Large intestine (tissue), 3 donors: Measurements from ENCODE around the gene MRPS7. TPM values are rescaled to one million over a fixed set of nuclear protein-coding genes. Genes with fewer than 3 reads are reported as not detected.
"Not testable (repeated sequence)": the region's sequence is repeated elsewhere in the genome, so short reads cannot be mapped to it uniquely, and the experiment has no call there.

Experiments
- DNase-seq, 2 donors: peaks; one replicate each; pipeline versions ENCODE4 v3.0.0 to v3.0.0-alpha.2; 2013
- H3K27ac ChIP-seq: one replicate; pipeline ENCODE4 v1.5.1; 2013; ENCODE audit warnings: low read length
- H3K27me3 ChIP-seq: 2 replicates; pipeline ENCODE4 v1.6.1; 2013; ENCODE audit warnings: low read length; ENCODE audit not compliant: control insufficient read depth, insufficient read depth
- H3K36me3 ChIP-seq: 2 replicates; pipeline ENCODE4 v1.6.1; 2013; ENCODE audit warnings: low read length; ENCODE audit not compliant: control insufficient read depth, insufficient read depth
- H3K4me1 ChIP-seq: one replicate; pipeline ENCODE4 v1.6.1; 2013; ENCODE audit warnings: low read length; ENCODE audit not compliant: control insufficient read depth, insufficient read depth
- H3K4me3 ChIP-seq: one replicate; pipeline ENCODE4 v1.5.1; 2013; ENCODE audit warnings: low read length
- H3K9me3 ChIP-seq: one replicate; pipeline ENCODE4 v1.6.1; 2013; ENCODE audit warnings: mild to moderate bottlenecking, low read depth, low read length, moderate library complexity; ENCODE audit not compliant: control insufficient read depth
- WGBS: methylation state at CpG from one replicate; pipeline ENCODE4 v1.1.5; 2013; ENCODE audit warnings: low lambda C conversion rate; ENCODE audit not compliant: insufficient coverage; 5-methylcytosine and 5-hydroxymethylcytosine counted together
- polyA plus RNA-seq: library from polyadenylated mRNA; unstranded; fragments of 120-200 nt; gene quantifications from one replicate; pipeline ENCODE4 v1.2.1, GENCODE V29; 2013

MRPS7 gene
- polyA plus RNA-seq, 1 donor, result 59.3 TPM

DNA sequence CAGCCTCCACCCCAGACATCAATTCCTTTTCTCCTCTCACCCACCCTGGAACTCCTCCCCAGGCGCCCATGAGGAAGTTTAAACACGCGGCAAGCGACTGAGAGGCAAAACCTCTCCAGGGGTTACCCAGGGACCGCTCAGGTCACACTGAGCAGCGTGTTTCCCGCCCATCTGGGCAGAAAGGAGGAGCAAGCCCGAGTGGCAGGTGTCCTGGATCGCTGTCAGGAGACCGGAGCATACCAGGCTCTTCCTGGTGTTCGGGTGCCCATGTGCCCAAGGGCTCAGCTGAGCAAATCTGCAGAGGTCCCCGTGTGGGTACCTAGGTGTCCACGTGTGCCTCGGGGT, 27.1 kb downstream of the MRPS7 start:
- H3K27me3 ChIP-seq, result no peaks in the 10 kb centered on the region
- no CpG with 5 or more reads among the region's 14 CpGs for WGBS
- DNase-seq, result no peak
- peaks cover 8% of the 10 kb centered on the region for H3K4me1 ChIP-seq
- no peaks in the 10 kb centered on the region for H3K9me3 ChIP-seq
- peak overlapping the region; percentile 72 for H3K4me3 ChIP-seq
- peaks cover 8% of the 10 kb centered on the region for H3K36me3 ChIP-seq
- peak overlapping the region; percentile 75 for H3K27ac ChIP-seq

DNA sequence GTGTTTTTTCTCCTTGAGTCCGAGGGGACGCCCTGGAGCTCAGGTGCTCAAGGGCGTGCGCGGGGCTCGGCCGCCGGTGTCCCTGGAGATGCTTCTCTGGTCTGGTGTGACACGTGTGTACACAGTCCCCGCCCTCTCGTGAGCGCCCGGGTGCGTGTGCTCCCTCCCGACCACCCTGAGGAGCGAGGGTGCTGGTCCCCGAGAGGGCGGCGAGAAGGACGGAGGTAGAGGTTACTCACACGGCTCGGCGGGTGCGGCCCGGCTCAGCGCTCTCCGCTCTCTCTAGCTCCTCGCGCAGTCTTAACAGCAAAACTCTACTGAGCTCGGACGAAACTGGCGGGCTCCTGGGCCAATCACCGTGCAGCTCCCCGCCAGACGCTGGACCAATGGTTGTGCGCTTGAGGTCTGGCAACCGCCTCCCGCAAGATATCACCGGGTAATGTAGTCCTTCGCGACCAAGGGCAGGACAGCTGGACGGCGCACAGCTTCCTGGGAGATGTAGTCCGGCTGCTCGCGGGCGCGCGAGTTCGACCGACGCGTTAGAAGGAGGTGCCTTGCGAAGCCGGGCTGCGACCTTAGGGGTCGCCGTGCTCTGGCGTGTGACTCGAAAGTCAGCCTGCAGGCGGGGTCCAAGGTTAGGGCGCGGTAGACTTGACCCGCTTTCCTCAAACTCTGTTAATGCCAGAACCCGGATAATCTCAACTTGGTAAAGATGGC, 27.6 kb downstream of the MRPS7 start, which contains the start of gene SLC25A19:
Gene SLC25A19 (minus strand): TSS at position 319 of the 717 bp plus-strand sequence. CDS start 2,669 bp downstream, outside the sequence.
- DNase-seq, result peak; percentile 99
- Histone ChIP-seq H3K27me3 (no peaks in the 10 kb centered on the region), H3K4me1 (peaks cover 8% of the 10 kb centered on the region), H3K27ac (peak within 1 kb of the TSS; percentile 75), H3K36me3 (peaks cover 8% of the 10 kb centered on the region), H3K4me3 (peak within 1 kb of the TSS; percentile 72), H3K9me3 (no peaks in the 10 kb centered on the region)
- WGBS, result no CpG with 5 or more reads among the region's 65 CpGs

DNA sequence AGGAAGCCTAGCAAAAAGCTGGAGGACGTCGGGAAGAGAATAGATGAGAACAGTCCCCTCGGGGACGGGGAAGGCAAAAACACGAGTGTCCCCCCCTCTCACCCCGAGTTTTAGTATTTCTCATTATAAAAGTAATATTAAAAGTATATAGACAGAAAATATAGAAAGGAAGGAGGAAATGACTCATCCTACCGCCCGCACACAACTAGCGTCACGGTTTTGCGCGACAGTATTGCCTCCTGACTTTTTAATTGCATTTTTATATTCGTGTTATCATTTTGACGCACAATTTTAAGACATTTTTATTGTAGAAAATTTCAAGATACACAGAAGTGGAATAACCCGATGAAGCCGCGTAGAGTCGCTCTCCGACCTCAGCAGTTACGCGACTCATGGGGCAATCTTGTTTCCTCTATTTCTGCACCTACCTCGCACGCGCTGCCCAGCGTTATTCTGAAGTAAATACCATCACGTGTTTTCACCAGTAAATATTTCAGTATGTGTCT, 28.2 kb downstream of the MRPS7 start:
- Histone ChIP-seq H3K4me1 (peaks cover 13% of the 10 kb centered on the region), H3K36me3 (peaks cover 8% of the 10 kb centered on the region), H3K4me3 (peak overlapping the region; percentile 72), H3K27ac (peak overlapping the region; percentile 75), H3K9me3 (no peaks in the 10 kb centered on the region), H3K27me3 (no peaks in the 10 kb centered on the region)
- peak; percentile 51 to 65 for DNase-seq
- no CpG with 5 or more reads among the region's 26 CpGs for WGBS

DNA sequence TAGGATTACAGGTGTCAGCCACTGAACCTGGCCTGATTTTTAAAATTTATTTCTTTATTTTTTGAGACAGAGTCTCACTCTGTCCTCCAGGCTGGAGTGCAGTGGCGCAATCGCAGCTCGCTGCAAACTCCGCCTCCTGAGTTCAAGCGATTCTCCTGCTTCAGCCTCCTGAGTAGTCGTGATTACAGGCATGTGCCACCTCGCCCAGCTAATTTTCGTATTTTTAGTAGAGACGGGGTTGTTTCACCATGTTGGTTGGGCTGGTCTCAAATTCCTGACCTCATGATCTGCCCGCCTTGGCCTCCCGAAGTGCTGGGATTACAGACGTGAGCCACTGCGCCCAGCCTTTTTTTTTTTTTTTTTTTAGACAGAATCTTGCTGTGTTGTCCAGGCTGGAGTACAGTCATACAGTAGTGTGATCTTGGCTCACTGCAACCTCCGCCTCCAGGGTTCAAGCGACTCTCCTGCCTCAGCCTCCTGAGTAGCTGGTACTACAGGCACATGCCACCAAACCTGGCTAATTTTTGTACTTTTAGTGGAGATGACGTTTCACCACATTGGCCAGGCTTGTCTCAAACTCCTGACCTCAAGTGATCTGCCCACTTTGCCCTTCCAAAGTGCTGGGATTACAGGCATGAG, 31.2 kb downstream of the MRPS7 start:
- peaks cover 22% of the 10 kb centered on the region for H3K4me1 ChIP-seq
- H3K4me3 ChIP-seq, H3K27ac ChIP-seq, H3K9me3 ChIP-seq, DNase-seq, H3K27me3 ChIP-seq, H3K36me3 ChIP-seq: not testable (repeated sequence)
- no CpG with 5 or more reads among the region's 16 CpGs for WGBS

DNA sequence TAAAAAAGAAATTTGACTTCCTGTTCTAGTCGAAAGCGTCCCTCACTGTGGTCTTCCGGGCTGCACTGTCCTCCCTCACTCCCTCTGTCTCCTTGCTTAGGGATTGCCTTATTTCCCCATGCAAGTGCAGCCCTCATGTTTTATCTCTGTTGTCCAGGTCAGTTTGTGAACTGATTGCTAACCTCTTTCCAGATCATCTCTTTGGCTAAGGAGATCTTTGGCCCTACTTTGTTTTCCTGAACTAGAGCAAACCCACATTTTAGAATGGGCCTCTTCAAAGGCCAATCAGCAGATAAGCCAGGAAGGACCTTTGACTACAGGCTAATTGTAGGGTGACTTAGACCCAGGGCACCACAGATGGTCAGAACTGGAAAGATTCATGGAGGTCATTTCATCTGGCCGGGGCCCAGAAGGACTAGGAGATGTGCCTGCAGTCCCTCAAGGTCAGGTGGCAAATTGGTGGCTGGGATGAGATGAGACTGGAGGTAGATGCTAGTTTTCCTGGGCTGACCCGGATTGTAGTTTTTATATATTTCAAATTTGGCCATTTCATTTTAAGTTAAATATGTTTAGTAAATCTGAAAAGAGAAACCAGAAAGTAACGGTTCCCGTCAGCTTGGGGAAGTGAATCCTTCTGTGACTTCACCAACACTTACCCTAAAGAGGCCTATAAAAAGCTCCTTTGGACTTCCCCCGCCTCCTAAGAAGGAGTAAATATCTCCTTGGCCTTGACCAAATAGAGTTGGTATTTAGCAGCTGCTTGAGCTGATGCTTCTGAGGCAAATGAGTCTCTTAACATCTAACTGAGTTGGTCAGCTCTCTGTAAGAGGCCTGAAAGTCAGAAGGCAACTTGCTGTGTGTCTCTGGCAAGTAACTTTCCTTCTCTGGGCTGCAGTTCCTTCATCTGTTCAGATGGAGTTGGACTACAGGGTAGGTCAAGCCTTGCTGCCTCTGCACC, 33.8 kb downstream of the MRPS7 start:
- H3K4me1 ChIP-seq, result peaks cover 15% of the 10 kb centered on the region
- no peak overlapping the region for H3K4me3 ChIP-seq
- DNase-seq, result peak; percentile 32 to 46
- no peaks in the 10 kb centered on the region for H3K27me3 ChIP-seq
- WGBS, result 71% methylated on average over 1 of the region's 8 CpGs
- peak overlapping the region; percentile 27 for H3K27ac ChIP-seq
- H3K9me3 ChIP-seq, result no peaks in the 10 kb centered on the region
- H3K36me3 ChIP-seq, result no peaks in the 10 kb centered on the region

DNA sequence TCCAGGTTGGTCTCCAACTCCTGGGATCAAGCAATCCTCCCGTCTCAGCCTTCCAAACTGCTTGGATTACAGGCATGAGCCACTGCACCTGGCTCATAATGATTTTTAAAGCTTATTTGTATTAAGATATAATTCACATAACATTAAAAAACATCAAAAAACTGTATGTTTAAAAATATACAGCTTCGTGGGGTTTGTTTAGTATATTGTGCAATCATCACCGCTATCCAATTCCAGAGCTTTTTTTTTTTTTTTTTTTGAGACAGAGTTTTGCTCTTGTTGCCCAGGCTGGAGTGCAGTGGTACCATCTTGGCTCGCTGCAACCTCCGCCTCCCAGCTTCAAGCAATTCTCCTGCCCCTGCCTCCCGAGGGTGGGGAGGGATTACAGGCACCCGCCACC, 38.6 kb downstream of the MRPS7 start:
- H3K4me3 ChIP-seq, result no peak overlapping the region
- H3K9me3 ChIP-seq, result no peaks in the 10 kb centered on the region
- H3K4me1 ChIP-seq, result peaks cover 7% of the 10 kb centered on the region
- no peaks in the 10 kb centered on the region for H3K27me3 ChIP-seq
- WGBS, result no CpG with 5 or more reads among the region's 7 CpGs
- H3K36me3 ChIP-seq, result no peaks in the 10 kb centered on the region
- DNase-seq, result no peak
- H3K27ac ChIP-seq, result no peak overlapping the region

DNA sequence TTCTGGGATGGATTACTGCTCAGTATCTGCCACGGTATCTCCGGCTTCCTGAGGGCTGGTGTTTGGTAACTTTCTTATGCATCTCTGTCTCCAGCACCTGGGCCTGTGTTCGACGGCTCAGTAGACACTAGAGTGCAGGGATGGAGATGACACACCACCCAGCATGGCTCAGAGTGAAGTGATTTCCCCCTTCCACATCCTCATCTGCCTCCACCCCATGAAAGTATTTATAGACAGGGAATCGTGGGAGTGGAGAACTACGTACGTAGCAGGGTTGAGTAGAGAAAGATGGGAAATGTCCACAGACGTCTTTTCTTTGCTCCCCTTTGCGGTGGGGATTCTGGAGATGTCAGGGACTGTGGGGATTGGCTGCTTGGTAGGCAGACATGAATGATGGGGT, 39.4 kb downstream of the MRPS7 start:
- no peaks in the 10 kb centered on the region for H3K4me1 ChIP-seq
- H3K27me3 ChIP-seq, result no peaks in the 10 kb centered on the region
- H3K36me3 ChIP-seq, result no peaks in the 10 kb centered on the region
- no peaks in the 10 kb centered on the region for H3K9me3 ChIP-seq
- WGBS, result no CpG with 5 or more reads among the region's 9 CpGs
- no peak overlapping the region for H3K4me3 ChIP-seq
- H3K27ac ChIP-seq, result no peak overlapping the region
- DNase-seq, result no peak

DNA sequence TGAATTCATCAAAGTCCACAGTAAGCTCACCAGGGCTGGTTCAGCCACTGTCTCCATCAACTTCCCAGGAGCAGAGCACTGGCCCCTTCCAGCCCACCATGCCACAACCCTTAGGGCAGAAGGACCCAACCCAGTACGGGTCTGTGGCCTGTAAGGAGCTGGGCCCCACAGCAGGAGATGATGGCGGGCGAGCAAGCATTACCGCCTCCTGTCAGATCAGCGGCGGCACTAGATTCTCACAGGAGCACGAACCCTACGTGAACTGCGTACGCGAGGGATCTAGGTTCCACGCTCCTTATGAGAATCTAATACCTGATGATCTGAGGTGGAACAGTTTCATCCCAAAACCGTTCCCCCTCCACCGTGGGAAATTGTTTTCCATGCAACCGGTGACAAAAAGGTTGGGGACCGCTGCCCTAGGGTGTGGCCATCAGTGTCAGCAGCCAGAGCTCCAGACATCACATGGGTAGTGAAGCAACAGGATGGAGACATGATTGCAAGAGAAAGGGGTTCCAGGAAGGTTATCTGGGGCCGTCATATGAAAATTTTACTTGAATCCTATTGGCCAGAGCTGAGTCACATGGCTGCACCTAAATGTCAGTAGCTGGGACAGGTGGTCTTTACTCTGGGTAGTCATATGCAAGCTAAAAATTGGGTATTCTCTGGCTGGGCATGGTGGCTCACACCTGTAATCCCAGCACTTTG, 40.0 kb downstream of the MRPS7 start:
- H3K9me3 ChIP-seq, result no peaks in the 10 kb centered on the region
- H3K4me3 ChIP-seq, result no peak overlapping the region
- DNase-seq, result no peak
- no peaks in the 10 kb centered on the region for H3K27me3 ChIP-seq
- no peaks in the 10 kb centered on the region for H3K4me1 ChIP-seq
- no peaks in the 10 kb centered on the region for H3K36me3 ChIP-seq
- H3K27ac ChIP-seq, result no peak overlapping the region
- no CpG with 5 or more reads among the region's 17 CpGs for WGBS

DNA sequence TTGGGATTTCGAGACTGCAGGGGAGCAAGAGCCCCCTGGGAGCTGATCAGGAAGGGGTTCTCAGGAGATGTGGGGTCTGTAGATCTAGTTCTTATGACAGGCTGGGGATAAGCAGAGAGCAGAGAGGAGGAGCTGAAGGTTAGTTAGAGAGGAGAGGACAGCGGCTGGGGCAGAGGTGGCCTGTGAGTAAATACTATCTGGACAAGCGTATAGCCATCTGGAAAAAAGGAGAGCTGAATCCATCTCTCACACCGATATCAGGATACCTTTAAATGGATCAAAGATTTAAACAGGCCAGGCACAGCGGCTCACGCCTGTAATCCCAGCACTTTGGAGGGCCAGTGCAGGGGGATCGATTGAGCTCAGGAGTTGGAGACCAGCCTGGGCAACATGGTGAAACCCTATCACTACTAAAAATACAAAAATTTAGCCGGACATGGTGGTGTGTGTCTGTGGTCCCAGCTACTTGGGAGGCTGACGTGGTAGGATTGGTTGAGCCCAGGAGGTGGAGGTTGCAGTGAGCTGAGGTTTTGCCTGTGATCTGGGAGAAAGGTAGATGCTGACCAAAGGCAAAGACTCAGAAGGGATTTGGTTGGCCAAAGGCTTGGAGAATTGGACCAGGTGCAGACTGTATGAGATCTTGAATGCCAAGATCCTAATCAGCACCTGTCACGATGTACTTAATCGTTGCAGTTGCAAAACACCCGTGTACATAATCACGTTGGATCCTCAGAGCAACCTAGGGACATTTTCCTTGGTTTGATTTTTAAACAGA, 46.5 kb downstream of the MRPS7 start:
- Histone ChIP-seq H3K9me3 (no peaks in the 10 kb centered on the region), H3K36me3 (no peaks in the 10 kb centered on the region), H3K4me1 (peaks cover 22% of the 10 kb centered on the region), H3K27ac (peak overlapping the region; percentile 90), H3K4me3 (no peak overlapping the region), H3K27me3 (no peaks in the 10 kb centered on the region)
- no peak for DNase-seq
- 100% methylated on average over 1 of the region's 13 CpGs for WGBS
